ENCODE data around the gene NAV2.

GRCh38 chr11:20099527-20099926, 386.9 kb downstream of the NAV2 start:
- TF ChIP-seq CTCF (conservative IDR thresholded peaks at IDR 0.05 in 1 of 2, IDR thresholded peaks at IDR 0.05 in 1 of 2; ENCODE audit: extremely low read depth in 1 of 2, insufficient read depth in 1 of 2, low read depth in 1 of 2, low read length in 2 of 2) (no peak), EZH2 (IDR thresholded peaks at IDR 0.05; ENCODE audit: borderline replicate concordance, low read length) (no peak)
